Femur (tissue), 1 donor: ENCODE measurements around the gene NPIPA2.
"Not testable (repeated sequence)": the region's sequence is repeated elsewhere in the genome, so short reads cannot be mapped to it uniquely, and the experiment has no call there.

Experiments
- DNase-seq: peaks from one replicate; pipeline ENCODE4 v3.0.0-alpha.2; 2017

Gene NPIPA2

GRCh38 chr16:14742273-14743128 is at the start of gene NPIPA2:
TSS of gene NPIPA2 (plus strand) at chr16:14742533. CDS start at chr16:14748066, 5,533 bp downstream.
- not testable (repeated sequence) for DNase-seq

DNA sequence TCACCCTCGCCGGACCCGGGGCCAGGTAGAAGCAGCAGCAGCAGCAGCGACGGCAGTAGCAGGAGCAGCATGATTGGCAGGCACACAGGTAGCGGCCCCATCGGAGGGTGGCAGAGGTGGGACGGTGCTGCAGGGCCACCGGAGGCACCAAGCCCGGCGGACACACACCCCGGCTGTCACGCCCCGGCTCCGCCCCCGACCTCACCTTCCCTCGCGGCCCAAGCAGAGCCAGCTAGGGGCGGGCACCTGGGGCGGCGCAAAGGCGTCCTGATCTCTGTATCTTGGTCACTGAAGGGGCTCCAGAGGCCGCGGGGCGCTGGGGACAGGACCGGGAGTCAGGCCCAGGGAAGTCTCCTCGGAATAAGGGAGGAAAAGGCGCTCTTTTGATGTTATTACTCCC is 48.2 kb upstream of the NPIPA2 start, which contains the start of gene PLA2G10:
Gene PLA2G10, minus strand, starts transcription at position 180 of the 400 bp plus-strand sequence. Its CDS starts 79 bp downstream, at position 101.
- DNase-seq: not testable (repeated sequence)

DNA sequence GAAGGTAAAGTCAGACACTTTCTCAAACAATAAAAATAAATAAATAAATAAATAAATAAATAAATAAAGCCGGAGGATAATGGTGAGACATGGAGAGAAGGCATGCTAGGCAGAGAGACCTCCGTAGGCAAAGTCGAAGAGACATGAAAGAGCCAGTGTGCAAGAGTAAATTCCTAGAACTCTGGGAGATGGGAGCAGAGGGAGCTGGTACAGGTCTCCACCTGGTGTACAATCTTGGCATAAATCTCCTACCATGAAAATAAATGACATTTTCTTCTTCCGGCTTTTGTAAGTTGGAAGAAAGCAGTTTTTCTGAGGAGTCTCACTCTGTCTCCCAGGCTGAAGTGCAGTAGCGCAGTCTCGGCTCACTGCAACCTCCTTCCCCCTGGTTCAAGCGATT is 40.5 kb upstream of the NPIPA2 start:
- not testable (repeated sequence) for DNase-seq

DNA sequence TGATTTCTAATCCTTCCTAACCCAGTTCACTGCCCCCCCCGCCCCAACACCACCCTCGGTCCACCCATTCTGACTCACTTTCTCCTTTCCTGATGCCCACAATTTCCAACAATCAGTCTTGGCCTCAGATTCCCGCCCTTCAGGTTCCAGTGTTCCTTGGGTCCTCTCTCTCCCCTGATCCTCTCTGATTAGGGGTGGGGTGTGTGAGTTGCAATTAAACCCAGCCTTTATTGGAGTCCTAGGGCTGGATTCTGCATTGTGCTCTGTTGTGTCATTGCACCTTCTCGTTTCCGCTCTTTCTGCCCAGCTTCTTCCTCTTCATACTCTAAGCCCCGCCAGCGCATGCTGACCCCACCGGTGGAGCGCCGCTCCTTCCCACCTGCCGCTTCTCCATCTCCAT is 39.7 kb upstream of the NPIPA2 start:
- DNase-seq: not testable (repeated sequence)

DNA sequence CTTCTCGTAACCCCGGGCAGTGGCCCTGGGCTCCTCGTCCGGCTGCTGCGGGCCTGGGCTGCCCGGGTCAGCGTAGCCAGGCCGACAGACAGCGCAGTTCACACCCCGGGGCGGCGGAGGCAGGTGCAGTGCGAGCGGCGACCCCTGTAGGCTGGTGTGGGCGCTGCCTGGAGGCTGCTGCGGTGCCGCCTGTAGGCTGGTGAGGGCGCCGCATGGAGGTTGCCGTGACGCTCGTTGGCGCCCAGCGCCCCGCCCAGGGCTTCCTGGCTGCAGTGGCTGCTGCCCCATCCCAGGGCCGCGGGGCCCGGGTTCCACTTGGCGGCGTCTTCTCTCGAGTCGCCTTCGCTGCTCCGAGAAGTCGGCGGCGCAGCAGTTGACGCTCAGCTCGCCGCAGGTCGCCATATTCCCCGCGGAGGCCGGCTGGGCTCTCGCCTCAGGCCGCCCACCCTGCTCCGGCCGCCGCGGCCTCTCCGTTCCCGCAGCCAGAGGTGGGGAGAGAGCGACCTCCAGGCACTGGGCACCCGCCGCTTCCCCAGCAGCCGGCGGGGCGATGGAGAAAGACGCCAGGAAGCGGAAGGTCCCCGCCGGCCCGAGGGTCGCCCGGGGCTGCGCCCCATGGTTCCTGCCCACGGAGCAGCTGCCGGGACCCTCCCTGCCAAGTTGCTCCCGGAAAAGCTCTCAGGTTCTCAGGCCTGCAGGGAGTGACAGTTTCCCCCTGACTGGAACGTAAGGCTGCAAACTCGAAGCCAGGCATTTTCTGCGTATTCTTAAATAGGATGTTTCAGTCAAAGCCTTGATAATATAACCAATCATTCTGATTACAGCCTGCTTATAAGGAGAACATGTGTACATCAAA is 38.9 kb upstream of the NPIPA2 start, which contains the start of gene NPIPA3:
Gene NPIPA3, plus strand, starts transcription at position 256 of the 856 bp plus-strand sequence. CDS start 5,533 bp downstream, outside the sequence.
- DNase-seq: not testable (repeated sequence)

GRCh38 chr16:14733233-14733632 is 9.1 kb upstream of the NPIPA2 start:
- DNase-seq: not testable (repeated sequence)

GRCh38 chr16:14740832-14741385 is 1.4 kb upstream of the NPIPA2 start:
- not testable (repeated sequence) for DNase-seq

GRCh38 chr16:14741794-14742193 is 539 bp upstream of the NPIPA2 start:
- not testable (repeated sequence) for DNase-seq

GRCh38 chr16:14773654-14774053 is 31.3 kb downstream of the NPIPA2 start:
- not testable (repeated sequence) for DNase-seq

- DNase-seq: not testable (repeated sequence)
These were observed 33.3 kb downstream of the NPIPA2 start for GRCh38 chr16:14775624-14776023.

DNA sequence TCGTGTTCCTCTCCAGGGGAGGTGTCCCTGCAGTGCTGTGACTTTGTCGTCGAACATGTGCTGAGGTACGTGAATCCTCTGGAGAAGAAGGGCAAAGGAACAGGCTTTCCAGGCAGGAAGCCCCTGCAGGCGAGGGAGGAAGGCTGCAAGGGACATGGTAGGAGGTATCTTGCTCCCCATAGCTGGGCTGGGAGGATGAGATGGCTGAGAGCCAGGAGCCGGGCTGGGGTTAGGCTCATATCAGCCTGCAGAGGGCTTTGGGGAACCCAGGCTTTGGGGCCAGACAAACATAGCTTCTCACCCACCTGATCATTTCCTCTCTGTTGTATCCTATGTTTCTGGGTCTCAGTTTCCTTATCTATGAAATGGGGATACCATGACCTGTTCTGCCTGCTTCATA is 34.4 kb downstream of the NPIPA2 start:
- DNase-seq: not testable (repeated sequence)

DNA sequence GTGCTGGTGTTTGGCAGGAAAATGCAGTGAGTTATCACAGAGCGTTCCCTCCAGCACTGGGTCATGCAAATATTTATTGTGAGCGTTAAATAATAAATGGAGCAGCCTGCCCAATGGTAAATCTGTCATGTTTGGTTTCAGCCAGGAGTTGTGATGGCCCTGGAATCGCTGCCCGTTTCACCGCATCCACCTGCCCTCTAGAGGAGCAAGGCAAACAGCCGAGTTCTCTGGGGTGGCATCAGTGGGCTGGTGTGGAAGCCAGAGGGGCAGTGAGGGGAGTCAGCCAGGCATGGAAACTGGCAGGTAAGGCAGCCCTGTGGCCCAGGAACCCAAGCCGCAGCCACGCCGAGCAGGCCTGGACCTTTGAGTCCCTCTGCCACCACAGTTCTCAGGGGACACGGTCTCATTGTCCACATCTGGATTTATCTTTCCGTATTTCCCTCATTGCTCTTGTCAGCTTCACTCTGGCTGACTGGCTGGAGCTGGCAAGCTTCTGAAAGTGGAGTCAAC is 37.1 kb downstream of the NPIPA2 start:
- not testable (repeated sequence) for DNase-seq

DNA sequence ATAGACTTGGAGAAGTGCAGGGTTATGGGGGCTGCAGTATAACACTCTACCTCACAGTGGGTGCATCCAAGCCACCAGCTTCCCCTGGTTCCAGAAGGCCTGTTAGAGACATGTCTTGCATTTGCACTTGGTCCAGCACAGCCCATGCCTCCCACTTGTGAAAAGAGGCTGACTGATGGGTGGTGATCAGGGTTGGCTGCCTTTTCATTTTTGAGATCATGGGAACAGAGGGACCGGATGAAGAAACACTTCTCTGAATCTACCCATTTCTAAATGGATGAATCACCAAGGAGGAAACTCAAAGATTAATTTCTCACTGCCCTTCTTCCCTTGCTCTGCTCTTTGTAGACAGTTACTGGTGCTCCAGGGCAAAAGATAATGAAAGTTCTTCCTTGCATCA is 43.8 kb downstream of the NPIPA2 start:
- DNase-seq: not testable (repeated sequence)

- not testable (repeated sequence) for DNase-seq
These were observed 47.2 kb downstream of the NPIPA2 start for GRCh38 chr16:14789577-14789976.

GRCh38 chr16:14790320-14790956 is 48.1 kb downstream of the NPIPA2 start:
- DNase-seq: not testable (repeated sequence)

GRCh38 chr16:14792914-14793313 is 50.6 kb downstream of the NPIPA2 start:
- DNase-seq: not testable (repeated sequence)

- not testable (repeated sequence) for DNase-seq
These were observed 55.2 kb downstream of the NPIPA2 start for GRCh38 chr16:14797558-14797957.

GRCh38 chr16:14803577-14803976 is 61.2 kb downstream of the NPIPA2 start:
- not testable (repeated sequence) for DNase-seq

GRCh38 chr16:14807184-14807678 is 64.9 kb downstream of the NPIPA2 start:
- not testable (repeated sequence) for DNase-seq

DNA sequence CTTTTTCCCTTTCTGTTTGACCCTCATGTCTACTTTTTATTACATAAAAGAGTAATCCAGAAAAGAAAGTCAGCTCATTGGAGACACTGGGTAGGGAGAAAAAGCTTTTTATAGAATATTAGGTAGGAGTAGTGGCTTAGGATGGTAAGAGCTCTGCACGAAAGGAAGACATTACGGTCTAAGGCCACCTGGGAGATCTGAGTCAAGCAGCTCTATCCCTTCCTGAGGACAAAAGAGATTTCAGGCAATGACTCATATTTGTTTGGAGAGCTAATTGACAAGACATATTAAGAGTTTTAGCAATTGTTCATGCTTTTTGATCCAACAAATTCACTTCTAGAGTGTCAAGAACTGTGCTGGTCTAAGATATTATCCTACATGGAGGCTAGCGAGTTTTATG is 71.6 kb downstream of the NPIPA2 start:
- DNase-seq: not testable (repeated sequence)
